ENCODE data around the gene QSOX2.
"Not testable (repeated sequence)": the region's sequence is repeated elsewhere in the genome, so short reads cannot be mapped to it uniquely, and the experiment has no call there.

Gene QSOX2

GRCh38 chr9:136250676-136251075 is 5.1 kb upstream of the QSOX2 start:
- no peak for DNase-seq

DNA sequence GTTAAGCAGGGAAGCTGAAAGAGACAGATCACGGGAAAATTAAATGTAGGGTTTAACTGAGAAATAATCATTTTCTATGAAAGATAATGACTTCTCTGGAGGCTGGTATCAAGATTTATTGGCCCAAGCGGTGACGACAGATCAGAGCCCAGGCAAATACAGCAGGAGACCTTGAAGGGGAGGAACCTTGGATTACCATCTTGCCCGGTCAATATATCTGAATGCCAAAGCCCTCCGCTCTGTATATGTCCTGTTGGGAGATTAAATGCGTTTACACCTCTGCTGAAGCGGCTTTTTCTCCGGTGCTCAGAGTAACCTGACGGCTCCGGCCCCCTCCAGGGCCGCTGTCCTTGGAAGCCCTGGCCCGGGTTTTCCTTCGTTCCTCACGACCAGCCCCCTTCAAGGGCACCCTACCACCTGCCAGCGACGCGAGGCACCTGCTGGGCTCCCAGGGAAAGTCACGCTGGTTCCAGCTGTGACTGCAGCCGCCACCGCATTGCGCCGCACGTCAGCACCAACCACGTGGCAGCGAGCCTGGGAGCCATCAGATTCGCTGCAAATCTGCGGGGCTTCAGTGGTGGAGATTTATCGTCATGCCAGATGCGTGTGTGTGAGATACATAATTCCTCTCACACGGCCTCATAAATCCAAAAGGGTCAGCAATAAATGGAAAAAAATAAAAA is 4.4 kb upstream of the QSOX2 start:
- DNase-seq = peak; percentile 84

- DNase-seq = no peak
Observed at GRCh38 chr9:136248951-136249876, 3.6 kb upstream of the QSOX2 start.

- no peak for DNase-seq
Observed at GRCh38 chr9:136247947-136248637, 2.5 kb upstream of the QSOX2 start.

- DNase-seq = no peak
Observed at GRCh38 chr9:136247551-136247916, 1.9 kb upstream of the QSOX2 start.

- no peak for DNase-seq
Observed at GRCh38 chr9:136246849-136247550, 1.4 kb upstream of the QSOX2 start.

- no peak for DNase-seq
Observed at GRCh38 chr9:136244969-136245218, 718 bp downstream of the QSOX2 start.

DNA sequence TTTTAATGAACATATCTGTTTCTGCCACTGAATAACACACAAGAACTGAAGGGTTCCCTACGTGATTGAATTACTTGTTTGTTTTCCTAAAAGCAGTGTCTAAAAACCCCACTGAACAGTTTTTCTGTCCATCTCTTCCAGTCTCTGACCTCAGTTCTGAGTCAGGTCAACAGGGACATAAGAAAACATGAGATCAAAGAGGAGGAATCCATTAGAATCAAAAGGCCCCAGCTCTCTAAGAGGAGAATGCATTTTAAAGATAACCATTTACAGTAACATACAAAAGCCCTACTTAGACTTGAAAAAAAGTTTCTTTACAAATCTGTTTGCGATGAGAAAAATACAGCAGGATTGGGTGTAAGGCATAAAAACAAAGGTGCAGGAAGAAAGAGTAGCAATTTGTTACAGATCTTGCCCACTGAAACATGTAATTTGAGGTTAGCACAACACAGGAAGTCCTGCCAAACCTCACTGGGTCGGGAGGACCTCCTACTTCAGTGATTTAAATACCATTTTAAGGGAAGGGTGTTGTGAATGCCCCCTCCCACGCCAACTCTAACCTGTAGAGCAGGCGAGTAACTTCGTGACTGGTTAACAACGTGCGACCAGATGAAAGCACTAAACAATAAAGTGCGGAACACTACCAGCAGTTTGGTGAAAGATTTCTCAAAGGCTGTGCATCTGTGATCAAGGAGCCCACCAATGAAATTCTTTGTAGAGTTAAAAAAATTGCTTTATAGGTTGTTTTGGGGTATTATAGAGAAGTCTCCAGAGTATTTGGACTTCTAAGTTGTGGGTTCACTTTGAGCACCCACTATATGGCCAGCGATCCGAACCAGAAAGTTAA is 1.3 kb downstream of the QSOX2 start:
- no peak for DNase-seq

DNA sequence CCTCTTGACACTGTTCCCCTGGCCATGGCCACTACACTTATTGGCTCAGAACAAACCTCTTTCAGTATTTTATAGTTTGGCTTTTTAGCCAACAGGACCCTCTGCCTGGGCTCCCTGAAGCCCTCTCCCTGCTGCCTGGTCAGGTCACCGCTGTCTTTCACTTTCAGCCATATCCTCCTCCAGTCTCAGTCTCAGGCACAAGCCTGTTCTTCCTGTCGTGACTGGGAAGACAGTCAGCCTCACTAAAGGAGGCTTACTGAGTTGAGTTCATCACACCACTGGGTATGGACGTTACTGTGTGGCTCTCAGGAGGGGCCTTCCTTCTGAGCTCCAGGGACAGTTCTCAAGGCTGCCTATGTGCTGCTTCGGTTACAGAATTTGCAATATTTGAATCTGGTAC is 2.0 kb downstream of the QSOX2 start:
- DNase-seq = no peak

DNA sequence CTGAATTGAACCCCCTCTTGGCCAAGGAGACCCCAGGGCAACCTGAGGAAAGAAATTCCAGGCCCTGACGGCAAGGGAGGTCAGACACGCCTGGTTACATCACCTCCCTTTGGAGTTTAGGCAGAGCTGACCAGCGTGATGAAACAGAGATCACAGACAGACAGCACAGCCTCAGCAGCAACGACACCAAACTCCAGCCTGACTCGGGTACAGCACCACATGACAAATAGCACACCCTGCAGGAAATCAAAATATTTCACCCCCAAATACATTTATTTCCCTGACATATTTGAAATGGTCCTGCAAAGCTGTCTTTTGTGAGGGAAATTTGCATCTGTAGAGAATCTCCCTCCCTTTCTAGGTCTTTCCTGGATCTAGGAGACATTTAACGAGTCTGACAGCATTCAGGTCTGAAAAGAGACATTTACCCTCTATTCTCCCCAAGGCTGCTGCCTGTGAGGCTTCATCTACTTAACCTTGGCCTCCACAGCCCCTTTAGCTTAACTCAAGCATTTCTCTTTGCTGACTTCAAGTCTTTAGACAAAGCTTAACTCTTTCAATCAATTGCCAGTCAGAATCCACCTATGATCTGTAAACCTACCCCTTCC is 2.6 kb downstream of the QSOX2 start:
- DNase-seq = no peak

DNA sequence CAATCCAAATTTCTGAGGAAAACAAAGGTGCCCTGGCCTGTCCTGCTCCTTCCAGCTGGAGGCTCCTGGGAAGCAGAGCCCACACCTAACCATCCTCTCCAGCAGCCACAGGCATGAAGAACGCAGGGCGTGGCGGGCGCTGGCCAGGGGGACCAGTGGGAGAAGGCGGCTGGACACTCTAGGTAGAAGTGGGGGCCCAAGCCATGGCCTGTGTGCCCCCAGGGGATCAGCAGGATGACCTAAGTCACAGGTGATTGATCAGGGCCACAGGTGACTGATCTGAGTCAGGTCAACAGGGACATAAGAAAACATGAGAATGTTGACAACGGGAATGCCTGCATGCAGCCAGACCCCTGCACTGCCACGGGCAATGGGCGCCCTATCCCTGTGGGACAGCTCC is 3.4 kb downstream of the QSOX2 start:
- no peak for DNase-seq

GRCh38 chr9:136241542-136241941 is 4.1 kb downstream of the QSOX2 start:
- no peak for DNase-seq

GRCh38 chr9:136240941-136241340 is 4.7 kb downstream of the QSOX2 start:
- no peak for DNase-seq

DNA sequence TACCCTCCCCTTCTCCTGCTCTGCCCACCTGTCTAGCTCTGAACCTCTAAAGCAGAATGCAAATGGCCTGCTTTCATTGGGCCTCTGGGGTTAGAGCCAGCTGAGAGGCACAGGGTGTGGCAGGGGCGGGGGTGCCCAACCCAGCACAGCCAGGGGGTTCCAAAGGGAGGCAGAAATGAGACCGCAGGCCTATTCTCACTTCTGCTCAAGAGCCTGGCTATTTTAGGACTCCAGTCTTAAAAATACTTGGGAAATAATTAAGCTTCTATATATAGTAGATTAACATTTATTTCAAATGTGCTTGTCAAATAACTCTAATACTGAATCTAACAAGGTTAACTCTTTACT is 5.7 kb downstream of the QSOX2 start:
- no peak for DNase-seq

GRCh38 chr9:136239135-136239982 is 6.3 kb downstream of the QSOX2 start:
- peak; percentile 67 for DNase-seq

DNA sequence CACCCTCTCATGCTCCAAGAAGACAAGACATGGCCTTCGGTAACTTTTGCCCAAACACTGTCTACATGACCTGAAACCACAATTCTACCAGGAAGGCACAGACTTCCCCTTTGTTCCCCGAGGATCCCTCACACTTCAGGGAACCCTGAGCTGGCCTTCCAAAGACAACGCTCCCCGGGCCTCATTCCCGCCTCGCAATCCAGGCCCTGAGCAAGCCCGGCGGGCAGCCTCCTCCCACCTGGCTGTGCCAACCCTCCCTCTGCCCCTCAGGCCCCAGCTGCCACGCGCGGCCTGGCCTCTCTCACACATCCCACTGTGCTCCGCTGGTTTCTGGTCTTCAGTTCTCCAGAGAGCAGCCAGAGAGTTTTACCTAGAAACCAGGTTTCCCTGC is 7.3 kb downstream of the QSOX2 start:
- DNase-seq = no peak

- DNase-seq = no peak
Observed at GRCh38 chr9:136237486-136238341, 7.9 kb downstream of the QSOX2 start.

DNA sequence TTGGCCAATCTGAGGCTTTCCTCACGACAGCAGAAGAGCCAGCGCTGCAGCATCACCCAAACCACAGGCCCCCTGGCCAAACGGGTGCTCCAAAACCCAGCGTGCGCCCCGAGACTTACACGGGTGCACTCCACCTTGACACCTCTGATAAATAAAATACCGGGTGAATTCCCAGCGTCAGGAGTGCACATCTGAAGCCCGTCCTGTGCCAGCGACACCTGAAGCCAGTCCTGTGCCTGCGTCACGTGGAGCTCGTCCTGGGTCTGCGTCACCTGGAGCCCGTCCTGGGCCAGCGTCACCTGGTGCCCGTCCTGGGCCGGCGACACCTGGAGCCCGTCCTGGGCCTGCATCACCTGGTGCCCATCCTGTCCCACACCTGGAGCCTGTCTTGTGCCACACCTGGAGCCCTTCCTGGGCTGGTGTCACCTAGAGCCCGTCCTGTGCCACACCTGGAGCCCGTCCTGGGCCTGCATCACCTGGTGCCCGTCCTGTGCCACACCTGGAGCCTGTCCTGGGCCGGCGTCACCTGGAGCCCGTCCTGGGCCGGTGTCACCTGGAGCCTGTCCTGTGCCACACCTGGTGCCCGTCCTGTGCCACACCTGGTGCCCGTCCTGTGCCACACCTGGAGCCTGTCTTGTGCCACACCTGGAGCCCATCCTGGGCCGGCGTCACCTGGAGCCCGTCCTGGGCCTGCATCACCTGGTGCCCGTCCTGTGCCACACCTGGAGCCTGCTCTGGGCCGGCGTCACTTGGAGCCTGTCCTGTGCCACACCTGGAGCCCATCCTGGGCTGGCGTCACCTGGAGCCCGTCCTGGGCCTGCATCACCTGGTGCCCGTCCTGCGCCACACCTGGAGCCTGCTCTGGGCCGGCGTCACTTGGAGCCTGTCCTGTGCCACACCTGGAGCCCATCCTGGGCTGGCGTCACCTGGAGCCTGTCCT is 8.9 kb downstream of the QSOX2 start:
- DNase-seq = not testable (repeated sequence)
